ENCODE results near the gene MBD2. TPM values are rescaled to one million over a fixed set of nuclear protein-coding genes. Genes with fewer than 3 reads are reported as not detected.

Gene MBD2
- total RNA-seq, 1 donor from 2014 or later, result 150 TPM

GRCh38 chr18:54197747-54198411 lies 26.6 kb downstream of the MBD2 start:
- intact Hi-C loops (cut with micrococcal nuclease), result no loop called here
- Mint-ChIP-seq H3K4me3 (no peak overlapping the region), H3K27ac (no peak overlapping the region), H3K9me3 (no peaks in the 10 kb centered on the region), H3K27me3 (no peaks in the 10 kb centered on the region), H3K36me3 (ENCODE audit: low read depth) (peaks cover 61% of the 10 kb centered on the region), H3K4me1 (peaks cover 20% of the 10 kb centered on the region)
- no peak for ATAC-seq (ENCODE audit: low read depth)
- no peak for DNase-seq
- ChIA-PET CTCF (interaction anchor here (1.4 kb wide), 1 partner anchor 9 kb away, joined by 3 read pairs; no protein-coding TSS in a partner anchor), POLR2A (no interaction called here)
- no peak for TF ChIP-seq CTCF (IDR thresholded peaks at IDR 0.05)

GRCh38 chr18:54193786-54194185 lies 30.7 kb downstream of the MBD2 start:
- intact Hi-C loops (cut with micrococcal nuclease), result no loop called here
- Mint-ChIP-seq H3K27me3 (no peaks in the 10 kb centered on the region), H3K9me3 (no peaks in the 10 kb centered on the region), H3K4me1 (peaks cover 14% of the 10 kb centered on the region), H3K36me3 (ENCODE audit: low read depth) (peaks cover 49% of the 10 kb centered on the region), H3K4me3 (no peak overlapping the region), H3K27ac (no peak overlapping the region)
- ATAC-seq (ENCODE audit: low read depth) (no peak), DNase-seq (no peak)
- POLR2A ChIA-PET, result no interaction called here
- CTCF ChIA-PET, result no interaction called here
- no peak for TF ChIP-seq CTCF (IDR thresholded peaks at IDR 0.05)

- POLR2A ChIA-PET, result no interaction called here
- no peak for ATAC-seq (ENCODE audit: low read depth)
- Mint-ChIP-seq H3K36me3 (ENCODE audit: low read depth) (peaks cover 43% of the 10 kb centered on the region), H3K9me3 (no peaks in the 10 kb centered on the region), H3K4me3 (no peak overlapping the region), H3K4me1 (peaks cover 13% of the 10 kb centered on the region), H3K27me3 (no peaks in the 10 kb centered on the region), H3K27ac (no peak overlapping the region)
- intact Hi-C loops (cut with micrococcal nuclease), result no loop called here
- TF ChIP-seq CTCF (IDR thresholded peaks at IDR 0.05), result no peak
- no peak for DNase-seq
- CTCF ChIA-PET, result no interaction called here
Observed at GRCh38 chr18:54192900-54193299, 31.6 kb downstream of the MBD2 start.

- no peak overlapping the region for H3K4me3 Mint-ChIP-seq
- ATAC-seq (ENCODE audit: low read depth), result no peak
- peaks cover 10% of the 10 kb centered on the region for H3K4me1 Mint-ChIP-seq
- intact Hi-C loops (cut with micrococcal nuclease), result no loop called here
- no peak for DNase-seq
- H3K36me3 Mint-ChIP-seq (ENCODE audit: low read depth), result peaks cover 45% of the 10 kb centered on the region
- no peaks in the 10 kb centered on the region for H3K27me3 Mint-ChIP-seq
- TF ChIP-seq CTCF (IDR thresholded peaks at IDR 0.05), result no peak
- CTCF ChIA-PET, result no interaction called here
- POLR2A ChIA-PET, result no interaction called here
- H3K27ac Mint-ChIP-seq, result no peak overlapping the region
- no peaks in the 10 kb centered on the region for H3K9me3 Mint-ChIP-seq
Observed at GRCh38 chr18:54192415-54192814, 32.1 kb downstream of the MBD2 start.

GRCh38 chr18:54191352-54191751 lies 33.1 kb downstream of the MBD2 start:
- H3K36me3 Mint-ChIP-seq (ENCODE audit: low read depth), result peaks cover 49% of the 10 kb centered on the region
- ATAC-seq (ENCODE audit: low read depth) (no peak), DNase-seq (no peak)
- H3K4me1 Mint-ChIP-seq, result peaks cover 8% of the 10 kb centered on the region
- intact Hi-C loops (cut with micrococcal nuclease), result no loop called here
- no peak for TF ChIP-seq CTCF (IDR thresholded peaks at IDR 0.05)
- CTCF ChIA-PET, result no interaction called here
- H3K9me3 Mint-ChIP-seq, result no peaks in the 10 kb centered on the region
- POLR2A ChIA-PET, result no interaction called here
- no peak overlapping the region for H3K27ac Mint-ChIP-seq
- H3K4me3 Mint-ChIP-seq, result no peak overlapping the region
- no peaks in the 10 kb centered on the region for H3K27me3 Mint-ChIP-seq
